Measurements from ENCODE around the gene MEGF9. TPM values are rescaled to one million over a fixed set of nuclear protein-coding genes. Genes with fewer than 3 reads are reported as not detected.

MEGF9 gene
- total RNA-seq, 1 donor from 2014 or later = 10.0 TPM

DNA sequence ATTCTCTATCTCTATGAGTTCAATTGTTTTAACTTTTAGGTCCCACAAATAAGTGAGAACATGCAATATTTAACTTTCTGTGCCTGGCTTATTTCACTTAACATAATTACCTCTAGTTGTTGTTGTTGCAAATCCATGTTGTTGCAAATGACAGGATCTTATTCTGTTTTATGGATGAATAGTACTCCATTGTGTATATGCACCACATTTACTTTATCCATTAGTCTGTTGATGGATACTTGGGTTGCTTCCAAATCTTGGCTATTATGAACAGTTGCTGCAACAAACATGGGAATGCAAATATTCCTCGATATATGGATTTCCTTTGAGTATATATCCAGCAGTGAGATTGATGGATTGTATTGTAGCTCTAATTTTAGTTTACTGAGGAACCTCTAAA is 36.3 kb downstream of the MEGF9 start:
- TF ChIP-seq, protein P1, sequence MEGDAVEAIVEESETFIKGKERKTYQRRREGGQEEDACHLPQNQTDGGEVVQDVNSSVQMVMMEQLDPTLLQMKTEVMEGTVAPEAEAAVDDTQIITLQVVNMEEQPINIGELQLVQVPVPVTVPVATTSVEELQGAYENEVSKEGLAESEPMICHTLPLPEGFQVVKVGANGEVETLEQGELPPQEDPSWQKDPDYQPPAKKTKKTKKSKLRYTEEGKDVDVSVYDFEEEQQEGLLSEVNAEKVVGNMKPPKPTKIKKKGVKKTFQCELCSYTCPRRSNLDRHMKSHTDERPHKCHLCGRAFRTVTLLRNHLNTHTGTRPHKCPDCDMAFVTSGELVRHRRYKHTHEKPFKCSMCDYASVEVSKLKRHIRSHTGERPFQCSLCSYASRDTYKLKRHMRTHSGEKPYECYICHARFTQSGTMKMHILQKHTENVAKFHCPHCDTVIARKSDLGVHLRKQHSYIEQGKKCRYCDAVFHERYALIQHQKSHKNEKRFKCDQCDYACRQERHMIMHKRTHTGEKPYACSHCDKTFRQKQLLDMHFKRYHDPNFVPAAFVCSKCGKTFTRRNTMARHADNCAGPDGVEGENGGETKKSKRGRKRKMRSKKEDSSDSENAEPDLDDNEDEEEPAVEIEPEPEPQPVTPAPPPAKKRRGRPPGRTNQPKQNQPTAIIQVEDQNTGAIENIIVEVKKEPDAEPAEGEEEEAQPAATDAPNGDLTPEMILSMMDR (IDR thresholded peaks at IDR 0.05; ENCODE audit: insufficient read depth, low read length, poor library complexity, severe bottlenecking) = no peak
- no peak overlapping the region for H3K4me3 ChIP-seq (ENCODE audit: low read depth, low read length)
- no peaks in the 10 kb centered on the region for H3K36me3 ChIP-seq (ENCODE audit: control insufficient read depth, insufficient read depth, low read length)
- no peak for DNase-seq (ENCODE audit: low read depth)
- no peaks in the 10 kb centered on the region for H3K27me3 ChIP-seq (ENCODE audit: control insufficient read depth, insufficient read depth, low read length)

DNA sequence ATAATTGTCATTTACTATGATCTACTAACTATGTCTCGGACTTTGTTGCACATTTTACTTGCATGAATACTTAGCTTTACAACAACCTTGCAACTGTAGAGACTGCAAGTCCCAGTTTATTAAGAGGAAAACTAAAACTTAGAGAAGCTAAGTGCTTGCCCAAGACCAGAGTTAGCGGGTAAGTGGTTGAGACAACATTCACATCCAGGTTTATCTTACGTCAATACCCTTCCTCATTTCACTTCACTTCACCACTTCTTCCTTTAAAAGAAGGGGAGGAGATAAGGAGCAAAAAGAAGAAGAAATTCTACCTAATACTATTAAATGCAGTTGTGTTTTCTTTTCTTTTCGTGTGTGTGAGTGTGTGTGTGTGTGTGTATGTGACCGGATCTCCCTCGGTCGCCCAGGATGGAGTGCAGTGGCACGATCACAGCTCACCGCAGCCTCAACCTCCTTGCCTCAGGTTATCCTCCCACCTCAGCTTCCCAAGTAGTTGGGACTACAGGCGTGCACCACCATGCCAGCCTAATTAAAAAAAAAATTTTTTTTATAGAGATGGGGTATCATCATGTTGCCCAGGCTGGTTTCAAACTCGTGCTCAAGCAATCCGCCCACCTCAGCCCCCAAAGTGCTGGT is 37.4 kb downstream of the MEGF9 start:
- no peak overlapping the region for H3K4me3 ChIP-seq (ENCODE audit: low read depth, low read length)
- H3K36me3 ChIP-seq (ENCODE audit: control insufficient read depth, insufficient read depth, low read length) = no peaks in the 10 kb centered on the region
- TF ChIP-seq, protein P1 (IDR thresholded peaks at IDR 0.05; ENCODE audit: insufficient read depth, low read length, poor library complexity, severe bottlenecking) = no peak
- no peak for DNase-seq (ENCODE audit: low read depth)
- no peaks in the 10 kb centered on the region for H3K27me3 ChIP-seq (ENCODE audit: control insufficient read depth, insufficient read depth, low read length)

DNA sequence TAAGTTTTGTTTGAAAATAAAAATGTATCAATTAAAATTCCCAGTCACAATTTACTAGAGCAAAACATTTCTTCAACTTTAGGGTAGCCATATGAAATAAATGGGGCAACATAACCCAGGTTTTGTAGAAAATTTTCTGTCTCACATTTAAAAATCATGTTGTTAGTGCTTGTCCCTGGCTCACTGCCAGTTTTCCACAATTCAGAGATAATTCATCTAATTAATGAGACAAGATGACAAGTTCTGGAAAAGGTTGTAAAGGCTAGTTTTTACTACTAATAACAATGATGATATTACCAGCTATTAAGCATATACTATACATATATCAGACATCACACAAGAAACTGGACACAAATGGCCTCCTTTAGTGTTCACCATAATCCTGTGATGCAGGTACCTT is 45.9 kb downstream of the MEGF9 start:
- no peak overlapping the region for H3K4me3 ChIP-seq (ENCODE audit: low read depth, low read length)
- no peaks in the 10 kb centered on the region for H3K27me3 ChIP-seq (ENCODE audit: control insufficient read depth, insufficient read depth, low read length)
- H3K36me3 ChIP-seq (ENCODE audit: control insufficient read depth, insufficient read depth, low read length) = no peaks in the 10 kb centered on the region
- no peak for DNase-seq (ENCODE audit: low read depth)
- TF ChIP-seq, protein P1 (IDR thresholded peaks at IDR 0.05; ENCODE audit: insufficient read depth, low read length, poor library complexity, severe bottlenecking) = no peak

DNA sequence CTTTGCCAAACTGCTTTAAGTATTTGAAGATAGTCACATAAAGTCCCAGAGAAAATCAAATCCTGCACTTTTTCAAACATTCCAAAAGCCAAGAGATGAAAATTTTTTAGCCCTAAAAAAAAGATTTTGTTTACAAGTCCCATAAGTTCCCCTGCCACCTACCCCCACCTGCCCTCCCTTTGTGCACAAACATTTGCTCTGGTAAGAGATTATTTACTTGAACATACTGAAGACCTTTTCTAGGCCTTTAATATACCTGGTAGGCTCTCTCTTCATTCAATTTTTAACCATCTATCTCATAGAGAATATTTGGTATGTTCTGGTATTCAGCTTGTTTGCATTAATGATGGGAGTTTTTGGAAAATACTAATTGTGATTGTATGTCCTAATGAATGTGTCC is 50.3 kb downstream of the MEGF9 start:
- DNase-seq (ENCODE audit: low read depth) = no peak
- TF ChIP-seq, protein P1 (IDR thresholded peaks at IDR 0.05; ENCODE audit: insufficient read depth, low read length, poor library complexity, severe bottlenecking) = no peak
- Histone ChIP-seq H3K27me3 (ENCODE audit: control insufficient read depth, insufficient read depth, low read length) (no peaks in the 10 kb centered on the region), H3K36me3 (ENCODE audit: control insufficient read depth, insufficient read depth, low read length) (no peaks in the 10 kb centered on the region), H3K4me3 (ENCODE audit: low read depth, low read length) (no peak overlapping the region)

DNA sequence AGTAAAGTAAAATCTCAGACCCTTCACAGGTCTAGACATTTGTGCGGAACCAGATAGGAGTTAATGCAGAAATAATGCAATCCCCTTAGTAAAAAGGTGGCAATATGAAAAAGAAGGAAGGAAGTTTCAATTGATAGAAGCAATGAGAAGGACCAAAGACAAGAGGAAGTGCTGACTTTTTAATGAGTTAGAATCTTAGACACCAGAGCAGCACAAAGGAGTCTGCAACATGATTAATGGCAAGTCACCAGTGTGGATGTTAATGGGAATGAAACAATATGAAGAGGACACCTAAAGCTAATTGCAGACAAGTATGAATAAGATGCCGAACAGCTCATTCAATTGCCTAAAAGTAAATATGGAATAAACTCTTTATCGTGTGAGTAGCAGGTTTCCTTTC is 50.9 kb downstream of the MEGF9 start:
- H3K4me3 ChIP-seq (ENCODE audit: low read depth, low read length) = no peak overlapping the region
- DNase-seq (ENCODE audit: low read depth) = no peak
- no peaks in the 10 kb centered on the region for H3K36me3 ChIP-seq (ENCODE audit: control insufficient read depth, insufficient read depth, low read length)
- TF ChIP-seq, protein P1 (IDR thresholded peaks at IDR 0.05; ENCODE audit: insufficient read depth, low read length, poor library complexity, severe bottlenecking) = no peak
- H3K27me3 ChIP-seq (ENCODE audit: control insufficient read depth, insufficient read depth, low read length) = no peaks in the 10 kb centered on the region

DNA sequence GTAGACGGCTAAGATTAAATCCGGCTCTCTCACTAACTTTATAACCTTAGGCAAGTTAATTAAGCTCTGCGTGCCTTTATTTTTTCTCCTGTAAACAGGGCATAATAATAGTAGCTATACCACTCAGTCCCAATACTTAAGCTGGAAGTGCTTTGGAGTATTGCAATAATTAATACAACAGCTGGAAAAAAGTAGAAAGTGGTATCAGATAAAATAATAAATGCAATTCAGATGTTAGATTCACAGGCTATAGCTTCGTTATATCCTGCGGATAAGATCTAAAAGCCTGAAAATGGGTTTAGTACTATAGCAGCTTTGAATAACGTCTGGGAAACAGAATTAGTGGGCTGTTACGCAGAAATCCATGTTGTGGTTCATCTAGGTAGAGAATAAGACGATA is 51.8 kb downstream of the MEGF9 start:
- H3K36me3 ChIP-seq (ENCODE audit: control insufficient read depth, insufficient read depth, low read length) = no peaks in the 10 kb centered on the region
- H3K4me3 ChIP-seq (ENCODE audit: low read depth, low read length) = no peak overlapping the region
- H3K27me3 ChIP-seq (ENCODE audit: control insufficient read depth, insufficient read depth, low read length) = no peaks in the 10 kb centered on the region
- TF ChIP-seq, protein P1 (IDR thresholded peaks at IDR 0.05; ENCODE audit: insufficient read depth, low read length, poor library complexity, severe bottlenecking) = no peak
- no peak for DNase-seq (ENCODE audit: low read depth)
